Smooth muscle cell of the pulmonary artery (primary cell): Measurements from ENCODE around the gene GDF7. TPM values are rescaled to one million over a fixed set of nuclear protein-coding genes. Genes with fewer than 3 reads are reported as not detected.

ENCODE experiments used
- total RNA-seq: library from RNA; depleted of rRNA; stranded (reverse); fragments of >200 nt; gene quantifications from 2 replicates; pipeline ENCODE4 v1.2.3, GENCODE V29; 2014

The GDF7 gene
- total RNA-seq: 0.63 and 1.0 TPM in 2 replicates

DNA sequence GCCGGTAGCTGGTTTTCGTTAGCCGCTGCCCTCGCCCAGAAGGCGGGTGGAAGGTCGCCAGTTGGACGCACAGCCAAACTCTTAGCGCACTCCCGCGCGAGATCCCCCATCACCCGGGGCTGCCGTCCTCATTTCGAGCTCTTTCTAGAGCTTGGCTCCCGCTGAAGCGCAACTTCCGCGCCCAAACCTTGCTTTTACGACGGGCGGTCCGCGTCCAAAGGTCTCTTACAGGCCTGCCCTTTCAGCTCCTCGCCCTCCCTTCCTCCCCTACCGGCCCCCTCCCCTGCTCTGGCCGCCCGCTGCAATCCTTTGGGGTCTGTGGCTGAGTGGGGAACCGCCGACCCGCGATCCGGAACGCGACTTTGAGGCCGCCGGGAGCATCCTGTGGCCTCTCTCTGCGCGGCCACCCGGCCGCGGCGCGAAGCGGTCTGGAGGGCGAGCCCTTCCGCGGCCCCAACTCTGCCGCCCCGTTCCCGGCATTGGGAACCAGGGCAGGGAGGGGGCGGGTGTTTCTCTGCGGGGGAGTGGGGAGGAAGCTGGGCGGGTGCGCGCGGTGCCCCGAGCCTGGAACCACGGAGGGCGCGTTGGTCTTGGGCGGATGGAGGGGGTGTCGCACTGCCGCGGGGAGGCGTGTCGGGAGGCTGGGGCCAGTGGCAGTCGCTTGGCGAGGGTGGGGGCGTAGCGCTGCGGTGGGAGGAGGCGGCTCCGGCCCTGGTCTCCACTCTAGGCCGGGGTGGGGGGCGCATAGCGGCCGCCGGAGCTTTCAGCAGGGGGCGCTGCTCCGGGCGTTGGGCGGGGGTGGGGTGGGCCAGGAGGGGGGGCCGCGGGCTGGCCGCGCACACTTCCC is at the start of gene GDF7:
Gene GDF7 (plus strand): TSS at position 841 of the 847 bp plus-strand sequence. CDS start 96 bp downstream, outside the sequence.

DNA sequence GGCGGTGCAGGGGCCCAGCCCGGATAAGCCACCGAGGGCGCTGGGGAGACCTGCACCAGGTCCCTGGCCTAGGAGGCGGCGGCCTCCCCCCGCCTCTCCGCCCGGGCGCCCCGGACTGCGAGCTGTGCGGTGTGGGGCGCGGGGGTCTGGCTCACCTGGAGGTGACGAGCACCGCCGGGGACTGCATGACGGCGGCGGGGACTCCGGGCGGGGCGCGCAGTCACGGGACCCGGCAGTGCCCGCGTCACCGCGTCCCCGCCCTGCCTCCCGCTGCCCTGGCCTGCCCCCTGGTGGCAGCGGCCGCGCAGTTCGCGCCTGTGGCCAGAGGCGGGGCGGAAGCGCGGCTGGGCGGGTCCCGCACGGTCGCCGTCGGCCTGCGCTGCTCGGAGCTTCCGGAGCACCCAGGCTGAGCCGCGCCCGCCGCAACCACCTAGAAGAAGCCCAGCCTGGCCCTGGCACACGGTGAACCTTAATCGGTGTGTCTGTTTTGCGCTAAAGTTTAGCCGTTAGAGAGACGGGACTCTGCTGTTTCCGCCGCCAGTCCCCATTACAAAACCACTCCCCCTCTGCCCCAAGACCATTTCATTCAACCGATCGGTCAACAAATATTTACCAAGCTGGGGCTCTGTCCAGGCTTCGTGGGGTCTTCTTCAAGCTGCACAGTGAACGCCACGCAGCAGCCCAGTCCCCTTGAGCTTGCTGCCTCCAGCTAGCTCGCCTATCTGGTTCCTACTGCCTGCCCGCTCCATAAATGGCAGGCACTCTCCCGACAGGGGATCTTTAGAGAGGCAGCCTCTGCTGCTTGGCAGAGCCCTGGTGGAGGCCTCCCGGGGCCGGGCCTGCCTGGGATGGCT is 15.8 kb upstream of the GDF7 start, which contains the start of gene HS1BP3:
Gene HS1BP3 (minus strand): TSS at position 222 of the 854 bp plus-strand sequence. CDS start 35 bp downstream, at position 187.

Other genes with a start within 250 kb of the GDF7 start
- gene RHOB, start 220.1 kb upstream of the GDF7 start, total RNA-seq: 121 and 122 TPM in 2 replicates
- 29.2 and 34.1 TPM in 2 replicates for gene HS1BP3, start 16.0 kb upstream of the GDF7 start, total RNA-seq
- gene LDAH, start 156.0 kb downstream of the GDF7 start, total RNA-seq: 24.0 and 30.9 TPM in 2 replicates